Measurements from ENCODE around the gene TPK1. TPM values are rescaled to one million over a fixed set of nuclear protein-coding genes. Genes with fewer than 3 reads are reported as not detected.

TPK1 gene
- total and polyA plus RNA-seq, 2 of the 4 experiments (the other 2 are of a cell fraction) = 0.38 to 1.8 TPM

DNA sequence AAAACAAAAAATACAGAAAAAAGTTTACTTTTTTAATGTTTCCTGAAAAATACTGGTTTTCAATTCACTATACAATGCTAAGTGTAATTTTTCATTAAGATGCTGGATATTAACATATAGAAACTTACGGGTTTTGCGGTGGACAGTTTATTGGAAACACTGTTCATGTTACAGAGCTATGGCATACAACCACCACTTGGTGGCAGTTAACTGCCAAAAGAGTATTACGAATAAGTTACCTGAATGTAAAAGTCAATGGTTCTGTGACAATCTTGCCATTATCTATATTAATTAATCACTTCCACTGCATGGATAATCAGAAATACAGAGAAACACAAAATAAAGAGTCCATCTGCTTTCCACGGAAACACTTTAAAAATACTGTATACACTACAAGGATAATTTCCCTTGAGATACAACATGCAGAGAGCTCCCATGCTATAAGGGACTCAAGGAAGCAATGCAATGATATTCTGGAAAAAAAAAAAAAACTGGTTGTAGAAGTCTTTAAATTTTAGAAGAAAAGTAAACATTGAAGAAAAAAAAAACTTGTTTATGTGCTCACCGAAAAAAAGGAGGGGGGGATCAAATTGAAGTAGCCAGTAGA is 97.0 kb downstream of the TPK1 start:
- ChIA-PET CTCF (interaction anchor here (1.1 kb wide), 1 partner anchor 16 kb away, joined by 3 read pairs; no protein-coding TSS in a partner anchor), POLR2A (ENCODE audit: unreplicated experiment) (no interaction called here)
- in situ Hi-C loops (cut with MboI; ENCODE audit: low sequenced_read_pairs) (no loop called here), intact Hi-C loops (cut with micrococcal nuclease) (no loop called here), dilution Hi-C loops (cut with HindIII; ENCODE audit: low sequenced_read_pairs, unreplicated experiment) (no loop called here)
- TF ChIP-seq CHD1 (IDR thresholded peaks at IDR 0.05; ENCODE audit: low read depth, low read length) (no peak), CEBPB (IDR thresholded peaks at IDR 0.05; ENCODE audit: low read depth, low read length) (no peak), RAD21 (IDR thresholded peaks at IDR 0.05; ENCODE audit: low read length) (0 out of 2 replicates have a peak, but pooled peaks have one; percentile 5), CTCF (conservative IDR thresholded peaks at IDR 0.05; ENCODE audit: low read depth, low read length) (peak; percentile 19; the same call in 1 of the 2 replicates), RFX5 (IDR thresholded peaks at IDR 0.05; ENCODE audit: low read depth, low read length) (no peak), MXI1 (IDR thresholded peaks at IDR 0.05; ENCODE audit: borderline replicate concordance, low read depth, low read length) (no peak)
- Histone ChIP-seq H3K79me1 (ENCODE audit: low read depth in 1 of 2, low read length in 2 of 2) (no peaks in the 10 kb centered on the region), H4K5ac (ENCODE audit: low read depth, low read length) (no peak overlapping the region), H3K9me1 (ENCODE audit: insufficient read depth, low read length) (no peaks in the 10 kb centered on the region), H4K91ac (ENCODE audit: insufficient read depth, low read depth, low read length) (no peak overlapping the region), H2AK9ac (replicated peaks; ENCODE audit: low read depth, low read length, poor library complexity) (no peak overlapping the region), H3K27me3 (ENCODE audit: control insufficient read depth, insufficient read depth, low read length) (no peaks in the 10 kb centered on the region), H3K36me3 (ENCODE audit: control insufficient read depth, insufficient read depth, low read length) (no peaks in the 10 kb centered on the region), H2BK120ac (ENCODE audit: low read depth, low read length) (no peak overlapping the region), H2AK5ac (ENCODE audit: low read depth, low read length) (no peak overlapping the region), H3K9ac (ENCODE audit: low read depth, low read length) (no peak overlapping the region), H2BK20ac (ENCODE audit: low read depth, low read length) (no peak overlapping the region), H3K4ac (ENCODE audit: low read depth, low read length) (no peak overlapping the region), H3K27ac (ENCODE audit: insufficient read depth, low read length) (no peak overlapping the region), H3K4me3 (ENCODE audit: insufficient read depth, low read depth, low read length) (no peak overlapping the region), H3K18ac (ENCODE audit: low read depth, low read length) (no peak overlapping the region), H3K14ac (replicated peaks; ENCODE audit: low read depth, low read length) (no peak overlapping the region), H3K56ac (ENCODE audit: extremely low read depth, insufficient read depth, low read length) (no peak overlapping the region), H3K4me2 (ENCODE audit: low read depth, low read length) (no peak overlapping the region), H4K8ac (ENCODE audit: low read depth in 2 of 2, low read length in 2 of 2) (no peak overlapping the region), H3K9me3 (ENCODE audit: control insufficient read depth, insufficient read depth, low read length) (no peaks in the 10 kb centered on the region), H3K4me1 (ENCODE audit: control insufficient read depth, insufficient read depth, low read length) (no peaks in the 10 kb centered on the region), H4K20me1 (ENCODE audit: insufficient read depth, low read length) (no peaks in the 10 kb centered on the region), H2AFZ (replicated peaks; ENCODE audit: low read length, poor library complexity) (no peak overlapping the region), H3K23ac (ENCODE audit: low read depth, low read length) (no peak overlapping the region), H2BK15ac (ENCODE audit: low read depth, low read length) (no peak overlapping the region), H2BK5ac (ENCODE audit: low read depth, low read length, poor library complexity, severe bottlenecking) (no peak overlapping the region)
- DNase-seq = no peak
- WGBS, 2 experiments (ENCODE audit: extremely low coverage in 2 of 2, insufficient read length in 1 of 2) = no CpG with 5 or more reads among the region's 5 CpGs
- no TSS peak for BruUV-seq (replicated peaks)
- no peak for ATAC-seq (ENCODE audit: low read depth)
